T-helper 2 cell treated with Interferon-gamma antibody and Interleukin-4, amounts not matched to agents 5 μg/mL and 100 μg/mL, for 36 hours (primary cell): Measurements from ENCODE around the gene DLL1.
A peak's percentile ranks its signal among the peaks of the same experiment; 100 is the strongest.

Experiments used
- DNase-seq: peaks from one replicate; pipeline ENCODE4 v3.0.0; 2021; ENCODE audit warnings: low spot score
- H3K27ac Mint-ChIP-seq: one replicate; pipeline ENCODE4 v1.8.0; 2021; ENCODE audit warnings: mild to moderate bottlenecking, mixed read lengths
- H3K27me3 Mint-ChIP-seq: one replicate; pipeline ENCODE4 v1.8.0; 2021; ENCODE audit warnings: low read depth, mixed read lengths
- H3K36me3 Mint-ChIP-seq: one replicate; pipeline ENCODE4 v1.8.0; 2021; ENCODE audit warnings: low read depth, mixed read lengths
- H3K4me1 Mint-ChIP-seq: one replicate; pipeline ENCODE4 v1.8.0; 2021; ENCODE audit warnings: low read depth, mixed read lengths
- H3K4me3 Mint-ChIP-seq: one replicate; pipeline ENCODE4 v1.8.0; 2022; ENCODE audit warnings: mild to moderate bottlenecking, moderate library complexity, mixed read lengths
- H3K9me3 Mint-ChIP-seq: one replicate; pipeline ENCODE4 v1.8.0; 2021; ENCODE audit warnings: mixed read lengths

DLL1 gene

GRCh38 chr6:170305805-170306323 is 15.0 kb upstream of the DLL1 start:
- no peak for DNase-seq
- Mint-ChIP-seq H3K36me3 (peaks cover 9% of the 10 kb centered on the region), H3K27ac (no peak overlapping the region), H3K27me3 (peaks cover 25% of the 10 kb centered on the region), H3K9me3 (peaks cover 6% of the 10 kb centered on the region), H3K4me3 (peak overlapping the region; percentile 63), H3K4me1 (peaks cover 19% of the 10 kb centered on the region)

DNA sequence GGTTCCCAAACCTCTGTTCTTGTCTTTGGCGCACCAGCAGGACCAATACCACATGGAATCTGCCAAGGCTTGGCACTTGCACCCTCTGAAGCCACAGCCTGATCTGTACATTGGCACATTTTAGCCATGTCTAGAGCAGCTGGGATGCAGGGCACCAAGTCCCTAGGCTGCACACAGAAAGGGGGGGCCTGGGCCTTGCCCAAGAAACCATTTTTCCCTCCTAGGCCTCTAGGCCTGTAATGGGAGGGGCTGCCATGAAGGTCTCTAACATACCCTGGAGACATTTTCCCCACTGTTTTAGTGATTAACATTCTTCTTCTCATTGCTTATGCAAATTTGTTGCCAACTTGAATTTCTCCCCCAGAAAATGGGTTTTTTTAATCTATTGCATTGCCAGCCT is 10.3 kb upstream of the DLL1 start:
- no peaks in the 10 kb centered on the region for H3K36me3 Mint-ChIP-seq
- peaks cover 61% of the 10 kb centered on the region for H3K27me3 Mint-ChIP-seq
- peaks cover 6% of the 10 kb centered on the region for H3K9me3 Mint-ChIP-seq
- peaks cover 1% of the 10 kb centered on the region for H3K4me1 Mint-ChIP-seq
- no peak overlapping the region for H3K4me3 Mint-ChIP-seq
- no peak overlapping the region for H3K27ac Mint-ChIP-seq
- DNase-seq: no peak

DNA sequence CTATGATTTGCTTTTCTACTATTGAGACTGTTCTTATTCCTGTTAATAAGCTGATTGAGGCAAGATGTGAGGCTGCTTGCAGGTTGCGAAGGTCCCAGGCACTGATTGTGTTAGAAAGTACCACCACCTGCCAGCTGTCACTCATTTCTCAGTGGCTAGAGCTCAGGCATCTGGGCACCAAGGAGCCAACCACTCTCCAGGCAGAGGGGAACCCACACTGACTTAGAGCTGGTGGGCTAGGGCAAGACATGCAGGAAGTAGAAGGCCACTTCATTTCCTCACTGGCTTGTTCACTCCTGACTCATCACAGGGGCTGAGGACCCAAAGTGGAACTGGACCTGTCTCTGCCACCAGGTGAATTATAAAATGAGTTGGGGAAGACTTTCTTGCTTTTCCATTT is 7.8 kb upstream of the DLL1 start:
- Mint-ChIP-seq H3K27me3 (peaks cover 74% of the 10 kb centered on the region), H3K27ac (no peak overlapping the region), H3K4me3 (no peak overlapping the region), H3K9me3 (peaks cover 6% of the 10 kb centered on the region), H3K4me1 (peaks cover 3% of the 10 kb centered on the region), H3K36me3 (no peaks in the 10 kb centered on the region)
- no peak for DNase-seq

DNA sequence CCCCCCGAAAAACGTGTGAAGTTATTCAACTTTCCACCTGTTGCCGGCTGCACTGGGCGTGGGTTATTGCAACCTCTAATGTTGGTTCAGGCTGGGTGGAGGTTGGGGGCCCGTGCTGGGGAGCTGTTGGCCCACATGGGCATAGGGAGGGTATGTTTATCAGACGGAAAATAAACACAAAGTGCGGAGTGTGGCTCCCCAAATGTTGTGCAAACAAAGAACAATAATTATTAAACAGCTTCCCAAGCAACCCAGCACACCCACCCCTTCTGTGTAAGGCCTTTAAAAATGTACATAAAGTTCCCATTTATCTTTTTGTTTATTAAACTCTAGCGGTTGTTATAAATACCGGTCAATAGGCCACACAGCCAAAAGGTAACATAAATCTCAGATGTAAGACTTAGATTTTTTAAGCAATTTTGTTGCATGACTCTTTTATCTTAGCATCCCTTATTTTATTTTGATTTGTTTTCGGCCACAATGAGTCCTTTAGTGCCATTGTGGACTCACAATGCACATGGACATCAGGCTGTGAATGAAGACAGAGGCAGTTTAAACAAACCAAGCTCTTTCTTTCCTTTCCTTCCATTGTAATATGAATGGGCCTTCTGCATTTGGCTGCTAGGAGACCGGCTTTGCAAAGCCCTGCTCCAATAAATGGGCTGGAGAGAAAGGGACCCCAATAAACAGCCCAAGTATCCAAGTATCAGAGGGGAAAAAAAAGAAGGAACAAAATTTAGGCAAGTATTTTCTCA is 6.9 kb upstream of the DLL1 start:
- H3K9me3 Mint-ChIP-seq: peaks cover 6% of the 10 kb centered on the region
- peaks cover 79% of the 10 kb centered on the region for H3K27me3 Mint-ChIP-seq
- H3K4me1 Mint-ChIP-seq: peaks cover 8% of the 10 kb centered on the region

GRCh38 chr6:170296746-170297575 is 6.1 kb upstream of the DLL1 start:
- Mint-ChIP-seq H3K9me3 (peaks cover 6% of the 10 kb centered on the region), H3K36me3 (no peaks in the 10 kb centered on the region), H3K27ac (no peak overlapping the region), H3K4me1 (peaks cover 15% of the 10 kb centered on the region), H3K27me3 (peaks cover 82% of the 10 kb centered on the region), H3K4me3 (no peak overlapping the region)
- no peak for DNase-seq

More for the DNA sequence above, 6.9 kb upstream of the DLL1 start:
- Mint-ChIP-seq H3K4me3 (no peak overlapping the region), H3K27ac (no peak overlapping the region), H3K36me3 (no peaks in the 10 kb centered on the region)
- no peak for DNase-seq

DNA sequence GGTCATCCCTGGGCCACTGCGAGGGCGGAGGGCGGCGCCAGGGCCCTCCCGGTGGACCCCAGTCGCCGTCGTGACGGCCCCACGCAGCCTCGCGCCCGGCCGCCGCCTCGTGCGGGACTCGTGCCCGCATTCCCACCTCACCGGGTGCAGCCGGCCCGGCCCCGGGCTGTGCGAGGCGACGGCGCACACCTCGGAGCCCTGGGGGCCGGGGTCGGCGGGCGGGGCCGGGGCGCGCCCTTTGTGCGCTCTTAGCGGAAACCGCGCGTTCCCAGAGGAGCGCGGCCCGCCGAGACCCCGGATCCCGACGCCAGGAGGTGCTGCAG is 5.5 kb upstream of the DLL1 start:
- H3K36me3 Mint-ChIP-seq: peaks cover 1% of the 10 kb centered on the region
- peaks cover 17% of the 10 kb centered on the region for H3K4me1 Mint-ChIP-seq
- DNase-seq: no peak
- H3K27ac Mint-ChIP-seq: no peak overlapping the region
- peaks cover under 1% of the 10 kb centered on the region for H3K9me3 Mint-ChIP-seq
- no peak overlapping the region for H3K4me3 Mint-ChIP-seq
- H3K27me3 Mint-ChIP-seq: peaks cover 79% of the 10 kb centered on the region

GRCh38 chr6:170295510-170296422 is 4.9 kb upstream of the DLL1 start:
- no peaks in the 10 kb centered on the region for H3K9me3 Mint-ChIP-seq
- H3K4me3 Mint-ChIP-seq: peak overlapping the region; percentile 62
- H3K27ac Mint-ChIP-seq: no peak overlapping the region
- H3K36me3 Mint-ChIP-seq: peaks cover 1% of the 10 kb centered on the region
- peak; percentile 28 for DNase-seq
- peaks cover 78% of the 10 kb centered on the region for H3K27me3 Mint-ChIP-seq
- peaks cover 17% of the 10 kb centered on the region for H3K4me1 Mint-ChIP-seq

GRCh38 chr6:170294813-170295509 is 4.1 kb upstream of the DLL1 start:
- no peak overlapping the region for H3K27ac Mint-ChIP-seq
- H3K4me3 Mint-ChIP-seq: peak overlapping the region; percentile 36
- no peak for DNase-seq
- peaks cover 76% of the 10 kb centered on the region for H3K27me3 Mint-ChIP-seq
- no peaks in the 10 kb centered on the region for H3K9me3 Mint-ChIP-seq
- H3K4me1 Mint-ChIP-seq: peaks cover 22% of the 10 kb centered on the region
- H3K36me3 Mint-ChIP-seq: peaks cover 1% of the 10 kb centered on the region

- H3K4me1 Mint-ChIP-seq: peaks cover 22% of the 10 kb centered on the region
- no peak for DNase-seq
- H3K27ac Mint-ChIP-seq: no peak overlapping the region
- peaks cover 70% of the 10 kb centered on the region for H3K27me3 Mint-ChIP-seq
- no peaks in the 10 kb centered on the region for H3K9me3 Mint-ChIP-seq
- H3K36me3 Mint-ChIP-seq: peaks cover 1% of the 10 kb centered on the region
- no peak overlapping the region for H3K4me3 Mint-ChIP-seq
Observed at GRCh38 chr6:170294298-170294730, 3.4 kb upstream of the DLL1 start.

GRCh38 chr6:170293341-170294231 is 2.7 kb upstream of the DLL1 start:
- H3K4me3 Mint-ChIP-seq: no peak overlapping the region
- DNase-seq: no peak
- H3K27me3 Mint-ChIP-seq: peaks cover 68% of the 10 kb centered on the region
- H3K9me3 Mint-ChIP-seq: no peaks in the 10 kb centered on the region
- H3K27ac Mint-ChIP-seq: peak overlapping the region; percentile 44
- peaks cover 25% of the 10 kb centered on the region for H3K4me1 Mint-ChIP-seq
- peaks cover 1% of the 10 kb centered on the region for H3K36me3 Mint-ChIP-seq

DNA sequence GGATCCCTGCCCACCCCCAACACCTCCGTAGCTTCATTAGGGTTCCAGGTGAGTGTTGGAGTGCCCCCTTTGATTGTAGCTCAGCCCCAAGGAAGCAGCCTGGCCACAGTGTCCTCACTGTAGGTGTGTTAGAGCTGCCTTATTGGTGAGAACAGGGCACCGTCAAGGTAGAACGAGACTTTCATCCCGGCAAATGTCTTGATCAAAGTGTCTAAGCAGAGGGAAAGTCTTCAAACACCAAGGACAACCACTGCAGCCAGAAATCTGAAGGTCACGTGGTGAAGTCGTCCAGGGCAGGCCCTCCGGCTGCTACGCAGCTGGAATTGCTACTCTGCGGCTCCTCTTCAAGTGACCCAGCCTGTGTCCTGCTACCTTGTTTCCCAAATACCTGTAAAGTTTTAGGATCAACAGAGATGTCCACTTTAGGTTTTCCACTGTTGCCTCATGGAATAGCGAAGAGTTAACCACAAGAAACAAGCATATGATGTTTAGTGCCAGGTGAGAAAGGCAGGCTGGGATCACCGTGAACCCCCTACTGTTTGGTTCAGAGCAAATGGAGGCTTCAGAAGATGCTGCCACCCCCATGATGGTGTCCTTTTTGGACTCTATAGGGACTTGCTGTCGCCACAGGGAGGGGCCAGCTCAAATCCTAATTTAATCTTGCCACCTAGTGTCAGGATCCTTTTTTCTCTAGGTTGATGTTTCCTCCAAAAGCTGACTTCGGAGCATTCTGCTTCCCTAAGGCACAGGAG is 1.7 kb upstream of the DLL1 start:
- DNase-seq: no peak
- no peaks in the 10 kb centered on the region for H3K9me3 Mint-ChIP-seq
- peaks cover 26% of the 10 kb centered on the region for H3K4me1 Mint-ChIP-seq
- H3K27ac Mint-ChIP-seq: no peak overlapping the region
- H3K27me3 Mint-ChIP-seq: peaks cover 68% of the 10 kb centered on the region
- peak overlapping the region; percentile 73 for H3K4me3 Mint-ChIP-seq
- H3K36me3 Mint-ChIP-seq: peaks cover 1% of the 10 kb centered on the region

DNA sequence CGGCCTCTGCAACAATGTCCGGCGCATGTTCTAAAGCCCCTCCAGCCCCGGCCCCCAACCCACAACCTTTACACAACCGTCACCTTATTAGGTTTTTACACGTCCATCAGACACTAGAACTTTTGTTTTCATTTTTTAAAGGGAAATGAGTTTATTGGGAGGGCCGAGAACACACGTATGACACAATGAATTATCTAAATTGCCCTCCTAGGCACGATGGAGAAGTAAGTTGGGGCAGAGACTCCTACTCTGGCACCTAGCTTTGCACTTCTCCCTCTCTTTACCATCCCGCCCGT is 1.2 kb upstream of the DLL1 start:
- Mint-ChIP-seq H3K27ac (peak overlapping the region; percentile 65), H3K9me3 (no peaks in the 10 kb centered on the region), H3K27me3 (peaks cover 68% of the 10 kb centered on the region)

More for the DNA sequence above, 1.2 kb upstream of the DLL1 start:
- DNase-seq: no peak
- H3K36me3 Mint-ChIP-seq: peaks cover 1% of the 10 kb centered on the region
- H3K4me3 Mint-ChIP-seq: peak overlapping the region; percentile 73
- peaks cover 26% of the 10 kb centered on the region for H3K4me1 Mint-ChIP-seq
